ENCODE measurements around the gene ALG14.

ALG14 gene

GRCh38 chr1:94926126-94926914 lies 146.4 kb downstream of the ALG14 start:
- peak; percentile 1 to 8 for DNase-seq

DNA sequence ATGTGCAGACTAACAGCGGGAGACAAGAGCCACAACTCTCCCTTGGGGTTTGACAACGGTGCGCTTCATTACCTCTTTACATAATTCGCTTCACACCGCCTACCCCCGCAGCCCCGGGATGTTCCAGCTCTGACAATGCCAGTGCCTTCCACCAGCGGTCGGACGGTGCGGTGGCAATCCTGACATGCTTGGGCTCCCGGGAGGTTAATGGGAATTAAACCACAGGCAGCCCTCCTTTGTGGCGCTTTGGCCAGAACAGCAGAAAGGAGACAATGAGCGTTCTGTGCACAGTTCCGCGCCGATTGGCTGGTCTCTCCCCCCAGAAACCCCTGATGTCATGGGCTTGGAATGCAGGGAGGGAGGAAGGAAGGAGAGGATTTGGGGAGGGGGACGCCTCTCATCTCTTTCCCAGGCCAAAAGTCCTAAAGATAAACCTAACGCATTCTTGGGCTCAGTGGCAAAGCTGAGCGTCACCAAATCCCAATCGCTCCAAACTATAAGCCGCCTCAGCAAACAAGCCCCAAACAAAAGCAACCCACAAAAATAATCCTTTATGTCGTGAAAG lies 147.1 kb downstream of the ALG14 start:
- peak in 1 of 2 donors; percentile 18 for DNase-seq

- no peak for DNase-seq
Measured at GRCh38 chr1:94925004-94925403, 147.7 kb downstream of the ALG14 start.
